Right kidney (tissue), 1 donor: Measurements from ENCODE around the gene NRG3.

ENCODE experiments used
- DNase-seq: peaks from one replicate; pipeline ENCODE4 v3.0.0-alpha.2; 2016

Gene NRG3

DNA sequence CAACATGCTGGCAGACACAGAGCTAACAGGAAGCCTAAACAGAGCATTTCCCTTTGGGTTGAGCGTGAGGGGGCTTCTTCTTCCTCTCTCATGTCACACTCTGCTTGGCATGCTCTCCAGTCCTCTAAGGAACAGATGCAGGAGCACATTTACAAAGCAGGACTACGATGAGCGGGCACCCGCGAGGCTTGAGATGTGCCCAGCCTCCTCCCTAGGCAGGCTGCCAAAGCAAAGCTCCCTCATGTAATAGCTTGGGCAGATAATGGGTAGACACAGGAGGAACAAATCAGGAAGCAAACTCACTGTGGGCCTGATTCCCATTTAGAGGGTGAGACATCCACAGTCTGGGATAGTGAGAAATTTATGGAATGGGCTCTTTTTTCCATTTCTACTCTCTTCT, 519.1 kb downstream of the NRG3 start:
- no peak for DNase-seq

- DNase-seq: no peak
Measured at GRCh38 chr10:82394987-82395386, 520.0 kb downstream of the NRG3 start.

DNA sequence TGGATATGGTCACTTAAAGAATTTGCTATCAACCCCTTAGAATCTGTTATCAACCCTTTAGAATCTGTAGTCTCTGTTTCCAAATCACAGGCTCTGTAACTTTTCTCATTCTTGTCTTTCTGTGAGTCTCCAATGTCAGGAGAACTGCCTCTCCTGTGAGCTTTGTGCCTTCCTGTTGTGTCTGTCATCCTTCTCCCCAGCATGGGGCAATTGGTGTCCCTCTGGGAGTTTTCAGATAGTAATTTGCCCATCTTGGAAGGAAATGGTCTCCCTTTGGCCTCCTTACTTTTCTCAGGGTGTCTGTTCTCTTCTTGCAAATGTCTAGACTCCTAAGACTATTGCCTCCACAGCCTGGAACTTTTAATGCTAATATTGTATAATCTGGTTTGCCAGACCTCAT, 521.9 kb downstream of the NRG3 start:
- DNase-seq: no peak

DNA sequence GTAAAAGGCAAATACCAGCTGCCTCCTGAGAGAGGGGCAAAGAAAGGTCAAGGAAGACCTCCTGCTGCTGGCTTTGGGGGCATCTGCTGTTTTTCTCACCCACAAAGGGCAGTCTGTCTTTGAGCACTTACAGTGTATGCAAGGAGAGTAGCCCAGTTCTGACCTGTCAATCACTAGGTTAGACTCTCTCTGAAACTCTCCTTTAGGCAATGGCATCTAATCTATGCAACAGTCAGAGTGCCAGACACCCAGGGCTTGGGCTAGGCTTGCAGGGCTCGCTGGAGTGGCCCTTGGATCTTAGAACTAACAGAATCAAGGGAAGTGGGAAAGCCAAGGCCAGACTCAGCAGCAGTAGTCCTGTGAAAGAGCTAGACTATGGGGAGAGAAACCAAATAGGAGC, 522.9 kb downstream of the NRG3 start:
- DNase-seq: no peak

DNA sequence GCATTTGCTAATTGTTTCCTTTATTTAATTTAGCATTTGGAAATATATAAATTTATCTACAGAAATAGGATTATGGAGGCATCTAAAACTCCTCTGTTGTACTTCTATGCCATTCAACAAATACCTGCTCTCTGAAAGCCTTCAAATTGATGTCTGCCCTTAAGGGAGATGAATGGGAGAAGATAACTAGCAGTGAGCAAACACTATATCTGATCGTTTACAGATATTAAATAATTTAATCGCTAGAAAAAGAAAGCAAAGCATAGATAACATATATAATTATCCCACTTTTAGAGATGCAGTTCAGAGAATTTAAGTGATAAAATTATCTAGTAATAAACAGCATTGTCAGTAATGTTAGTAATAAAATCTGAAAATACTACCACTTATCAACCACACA, 524.9 kb downstream of the NRG3 start:
- DNase-seq: no peak

DNA sequence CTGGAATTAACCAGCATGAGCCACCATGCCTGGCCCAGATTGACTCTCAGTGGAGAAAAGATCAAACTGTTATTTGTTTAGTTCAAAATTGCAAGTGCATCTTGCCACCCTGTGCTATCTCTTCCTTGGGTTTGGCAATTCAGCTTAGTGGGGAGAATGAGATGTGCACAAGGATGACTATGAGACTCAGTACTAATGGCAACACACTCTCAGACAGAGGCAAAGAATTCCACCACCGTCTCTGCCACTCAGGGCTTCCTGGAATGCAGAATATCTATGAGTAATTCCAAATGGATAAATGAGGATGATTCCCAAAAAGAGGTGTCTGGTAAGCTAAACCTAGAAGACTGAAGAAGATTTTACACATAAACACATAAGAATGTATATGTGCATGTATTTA, 525.8 kb downstream of the NRG3 start:
- DNase-seq: no peak

DNA sequence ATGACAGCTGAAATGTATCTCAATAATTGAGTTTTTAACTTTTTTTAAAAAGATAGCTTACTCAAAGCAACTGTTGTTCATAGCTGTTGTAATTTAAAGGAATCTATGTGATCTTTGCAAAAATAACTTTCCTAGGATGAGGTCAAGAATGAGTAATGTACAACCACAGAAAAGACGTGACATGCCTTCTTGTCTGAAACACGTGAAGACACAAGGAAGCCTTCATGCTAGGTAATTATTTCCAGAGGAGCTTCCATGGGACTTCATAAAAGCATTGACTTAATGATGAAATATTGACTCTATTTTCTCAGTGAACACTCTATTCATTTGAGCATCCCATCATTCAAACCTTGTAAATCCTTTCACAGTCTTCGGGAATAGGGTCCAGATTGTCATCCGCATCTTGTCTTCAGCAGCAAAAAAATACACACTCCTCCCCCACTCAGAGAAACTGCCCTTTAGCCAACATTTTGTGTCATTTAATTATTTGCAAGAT, 528.0 kb downstream of the NRG3 start:
- DNase-seq: no peak

- no peak for DNase-seq
Measured at GRCh38 chr10:82409671-82410070, 534.7 kb downstream of the NRG3 start.

DNA sequence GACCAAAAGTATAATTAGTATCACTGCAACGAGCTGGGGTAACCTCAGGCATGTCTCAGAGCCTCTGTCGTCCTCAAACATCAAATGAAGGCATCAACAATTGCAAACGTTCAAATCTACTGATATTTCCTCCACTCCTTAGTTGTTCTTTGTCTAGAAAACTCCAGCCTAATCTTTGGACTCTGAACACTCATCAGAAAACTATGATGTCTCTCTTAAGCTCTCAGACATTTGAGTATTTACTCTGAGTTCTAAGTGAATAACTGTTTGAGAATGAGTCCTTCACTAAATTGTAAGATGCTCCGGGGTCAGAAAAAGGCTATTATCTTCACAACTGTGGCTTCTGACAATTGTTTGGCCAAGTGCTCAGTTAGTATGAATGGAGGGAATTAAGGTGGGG, 536.4 kb downstream of the NRG3 start:
- no peak for DNase-seq

GRCh38 chr10:82420001-82420400, 545.0 kb downstream of the NRG3 start:
- no peak for DNase-seq

DNA sequence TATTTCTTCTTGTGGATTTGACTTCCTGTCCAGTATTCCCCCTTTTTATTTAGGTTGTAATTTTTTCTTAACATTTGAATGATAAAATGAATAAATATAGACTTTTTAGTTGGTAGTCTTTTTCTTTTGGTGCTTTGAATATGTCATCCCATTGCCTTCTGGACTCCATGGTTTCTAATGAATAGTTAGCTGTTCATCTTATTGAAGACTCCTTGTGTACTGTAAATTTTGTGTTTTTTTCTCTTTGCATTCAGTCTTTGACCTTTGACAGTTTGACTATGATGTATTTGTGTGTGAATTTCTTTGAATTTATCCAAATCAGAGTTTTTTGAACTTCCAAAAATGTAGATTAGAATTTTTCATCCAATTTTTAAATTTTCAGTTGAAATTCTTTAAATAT, 554.3 kb downstream of the NRG3 start:
- DNase-seq: no peak

DNA sequence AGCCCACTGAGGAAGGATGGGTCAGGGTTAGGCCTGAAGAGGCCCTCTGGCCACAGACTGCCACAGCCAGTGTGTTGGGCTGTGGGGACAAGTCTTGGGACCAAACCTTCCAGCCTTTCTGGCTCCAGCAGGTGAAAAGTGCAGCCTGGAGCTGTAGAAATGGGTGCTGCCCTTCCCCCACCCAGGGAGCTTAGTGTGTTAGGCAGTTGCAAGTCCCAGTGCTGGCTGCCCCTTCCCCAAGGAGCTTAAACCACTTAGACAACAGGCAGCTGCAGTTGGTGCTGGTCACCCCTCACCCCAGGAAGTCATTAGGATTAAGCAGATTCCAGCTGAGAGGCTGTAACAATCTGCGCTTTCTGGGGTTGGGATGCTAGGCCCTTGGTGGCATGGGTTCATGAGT, 563.3 kb downstream of the NRG3 start:
- DNase-seq: no peak

DNA sequence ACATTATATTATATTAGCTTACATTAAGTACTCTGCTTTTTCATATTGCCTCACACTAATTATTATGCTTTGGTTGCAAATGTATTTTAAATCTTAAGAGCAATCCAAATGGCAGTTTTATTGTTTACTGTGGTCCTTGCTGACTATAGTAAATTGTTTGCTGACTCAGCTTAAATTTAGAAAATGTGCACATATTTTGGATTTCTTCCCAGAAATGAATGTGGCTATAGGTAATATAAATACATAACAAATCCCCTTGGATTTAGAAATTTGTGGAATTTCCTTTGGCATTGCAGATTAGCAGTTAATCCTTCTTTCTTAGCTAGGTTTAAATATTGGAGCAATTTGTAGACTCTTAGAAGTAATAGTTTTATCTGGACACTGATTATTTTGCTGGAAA, 565.8 kb downstream of the NRG3 start:
- no peak for DNase-seq

GRCh38 chr10:82452046-82452445, 577.1 kb downstream of the NRG3 start:
- DNase-seq: no peak

DNA sequence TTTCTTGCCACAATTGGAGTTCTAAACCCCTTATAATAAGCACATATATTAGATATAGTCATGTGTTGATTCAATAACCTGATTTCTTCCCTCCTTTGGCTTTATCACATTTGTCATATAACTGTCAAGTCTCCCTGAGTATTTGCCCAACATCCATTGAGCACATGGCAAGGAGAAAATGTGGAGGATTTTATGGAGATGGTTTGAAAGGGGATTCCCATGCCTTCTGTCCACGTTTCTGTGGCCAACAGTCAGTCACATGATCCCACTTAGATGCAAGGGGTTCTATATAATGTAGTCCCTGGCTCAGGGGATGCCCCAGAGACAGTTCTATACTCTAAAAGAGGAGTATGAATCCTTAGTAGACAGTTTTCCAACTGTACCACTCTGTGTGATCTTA, 577.7 kb downstream of the NRG3 start:
- no peak for DNase-seq

GRCh38 chr10:82453678-82454293, 578.8 kb downstream of the NRG3 start:
- no peak for DNase-seq

- no peak for DNase-seq
Measured at GRCh38 chr10:82462910-82463551, 588.0 kb downstream of the NRG3 start.

DNA sequence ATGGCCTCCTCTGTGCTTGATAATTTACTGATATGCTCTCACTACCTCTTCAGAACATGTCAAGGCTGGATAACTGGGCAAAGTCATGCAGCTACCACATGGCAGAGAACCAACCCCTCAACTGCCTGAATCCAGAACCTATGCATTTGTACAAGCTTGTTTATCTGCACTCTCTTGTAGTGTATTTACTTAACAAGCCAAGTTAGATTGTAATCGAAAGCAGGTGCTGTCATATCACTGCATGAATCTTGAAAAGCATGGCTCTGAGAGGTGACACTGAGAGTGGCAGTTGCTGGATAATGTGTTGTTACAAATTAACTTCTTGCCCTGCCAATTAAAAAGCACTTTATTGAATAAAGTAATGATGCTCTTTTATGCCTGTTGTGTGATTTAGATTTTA, 588.6 kb downstream of the NRG3 start:
- DNase-seq: no peak

GRCh38 chr10:82464191-82464818, 589.3 kb downstream of the NRG3 start:
- DNase-seq: no peak

GRCh38 chr10:82464966-82465365, 590.0 kb downstream of the NRG3 start:
- no peak for DNase-seq

GRCh38 chr10:82468453-82468852, 593.5 kb downstream of the NRG3 start:
- no peak for DNase-seq

DNA sequence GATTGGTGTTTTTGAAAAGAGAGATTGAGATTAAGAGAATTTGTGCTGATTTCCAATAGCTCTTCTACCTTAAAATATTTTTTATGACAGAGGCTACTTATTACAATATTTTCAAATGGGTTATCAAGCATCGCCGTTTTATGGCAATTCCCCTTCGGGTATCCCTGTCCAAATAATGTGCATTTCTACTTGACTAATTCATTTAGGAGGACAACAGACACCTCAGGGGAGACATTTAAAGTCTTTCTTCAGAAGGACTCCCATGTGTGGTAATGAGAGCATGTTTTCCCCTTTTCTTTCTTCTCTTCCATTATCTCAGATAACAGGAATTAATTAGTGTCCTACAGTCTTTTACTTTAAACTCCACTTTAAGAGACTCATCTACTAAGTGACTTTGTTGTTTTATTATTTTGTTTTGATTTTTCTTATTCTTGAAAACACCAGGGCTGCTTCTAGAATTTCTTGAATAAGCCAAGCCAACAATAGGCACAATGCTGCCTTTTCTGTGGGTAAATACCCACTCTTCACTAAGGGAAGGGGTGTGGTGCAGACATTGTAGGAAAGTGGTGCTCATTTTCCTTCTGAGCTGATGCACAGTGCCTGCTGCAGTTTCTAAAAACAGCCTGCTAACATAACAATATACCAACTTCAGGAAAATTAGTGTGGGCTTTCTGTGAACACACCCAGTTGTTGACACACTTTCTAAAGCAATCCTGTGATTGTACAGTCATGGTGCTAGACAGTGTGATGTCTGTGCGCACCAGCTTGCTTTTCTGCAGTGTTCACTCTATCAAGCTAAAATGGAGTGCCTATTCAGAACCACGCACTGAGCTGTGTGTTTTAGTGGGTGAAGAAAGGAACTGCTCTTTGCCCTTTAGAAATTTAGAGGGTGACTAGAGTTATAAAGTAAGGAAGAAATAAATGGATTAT, 597.7 kb downstream of the NRG3 start:
- DNase-seq: no peak

GRCh38 chr10:82477776-82478175, 602.8 kb downstream of the NRG3 start:
- no peak for DNase-seq
